Measurements from ENCODE around the gene CTNNA1.

- no peak for TF ChIP-seq POLR2A (IDR thresholded peaks at IDR 0.05; ENCODE audit: low read depth, low read length)
- no peak for TF ChIP-seq POLR2AphosphoS5 (IDR thresholded peaks at IDR 0.05; ENCODE audit: low read depth, low read length)
- TF ChIP-seq TAF1 (IDR thresholded peaks at IDR 0.05; ENCODE audit: borderline replicate concordance, low read depth, low read length), result no peak
Observed at GRCh38 chr5:138983984-138984383, 230.8 kb downstream of the CTNNA1 start.

Measured in GM12892 (cell line).